HCT116 (cell line): ENCODE results near the gene MSI2. TPM values are rescaled to one million over a fixed set of nuclear protein-coding genes. Genes with fewer than 3 reads are reported as not detected.

Source experiments
- ATAC-seq: fragments of 200-7000 bp; cut with Tn5 transposase; 2 replicates; pipeline ENCODE4 v1.9.1; 2020; ENCODE audit warnings: mild to moderate bottlenecking, moderate library complexity
- BruUV-seq: library from RNA; stranded (reverse); fragments of 400-500 nt; replicated peaks from 2 replicates; lab custom pipeline; 2021; lab: Mats Ljungman, UMichigan
- CTCF ChIA-PET: fragments of 300-600 bp; sonication (Branson Sonifier 250); formaldehyde crosslinking; loops from one replicate; lab custom pipeline; 2021; ENCODE audit warnings: antibody characterized with exemption; lab: Charles Lee
- POLR2A ChIA-PET: fragments of 300-600, 350-600 bp; sonication (Branson Sonifier 250); formaldehyde crosslinking; loops from one replicate; lab custom pipeline; 2021; ENCODE audit warnings: antibody characterized with exemption; lab: Charles Lee
- RAD21 ChIA-PET, 2 experiments: fragments of 300-600 bp; sonication (Branson Sonifier 250); formaldehyde crosslinking; loops; one replicate each; lab custom pipeline; 2023; ENCODE audit warnings: low total read pairs in 2 of 2; ENCODE audit not compliant: uncharacterized antibody in 2 of 2, unreplicated experiment in 2 of 2, low non-redundant PET in 1 of 2; lab: Charles Lee
- DNase-seq: peaks from one replicate; pipeline ENCODE4 v3.0.0-alpha.2; 2010; ENCODE audit warnings: low read depth, low spot score
- H2AFZ ChIP-seq: fragments of 200-600 bp; shearing (Covaris generic), sonication (generic); 2 replicates; pipeline ENCODE4 v1.6.1; 2017; ENCODE audit warnings: low read depth, mixed run types, mixed read lengths, antibody characterized with exemption, low read length; ENCODE audit not compliant: poor library complexity, severe bottlenecking
- H3K27ac ChIP-seq: 2 replicates; pipeline ENCODE4 v1.5.1; 2012; ENCODE audit warnings: low read depth, low read length
- H3K27me3 ChIP-seq: fragments of 200-600 bp; sonication (generic); 2 replicates; pipeline ENCODE4 v1.6.1; 2016; ENCODE audit warnings: mixed run types, low read length, mixed read lengths; ENCODE audit not compliant: insufficient read depth
- H3K36me3 ChIP-seq, 2 experiments: fragments of 200-500 bp in 1 of 2; fragments of 200-600 bp in 1 of 2; sonication (Bioruptor generic) in 1 of 2; sonication (generic) in 1 of 2; 2 replicates each; pipeline versions ENCODE4 v1.5.1 to v1.6.1; 2014 to 2016; ENCODE audit warnings: low read length in 2 of 2, inconsistent platforms in 1 of 2, mixed read lengths in 1 of 2, mixed run types in 1 of 2; ENCODE audit not compliant: insufficient read depth in 2 of 2, control insufficient read depth in 1 of 2
- H3K4me1 ChIP-seq, 2 experiments: fragments of 200-600 bp in 1 of 2; sonication (generic) in 1 of 2; 2 replicates each; pipeline versions ENCODE4 v1.5.1 to v1.6.1; 2012 to 2017; ENCODE audit warnings: low read length in 2 of 2, inconsistent platforms in 1 of 2, mild to moderate bottlenecking in 1 of 2, mixed read lengths in 1 of 2, mixed run types in 1 of 2, moderate library complexity in 1 of 2; ENCODE audit not compliant: insufficient read depth in 2 of 2, control insufficient read depth in 1 of 2
- H3K4me2 ChIP-seq: fragments of 200-600 bp; sonication (generic); 2 replicates; pipeline ENCODE4 v1.6.1; 2017; ENCODE audit warnings: mixed run types, low read length, mixed read lengths
- H3K4me3 ChIP-seq, 2 experiments: fragments of 200-600 bp in 1 of 2; sonication (generic) in 1 of 2; replicated peaks in 1 of 2; 2 replicates each; pipeline ENCODE4 v1.5.1; 2011 to 2016; ENCODE audit warnings: low read length in 2 of 2, control low read depth in 1 of 2, low read depth in 1 of 2, mild to moderate bottlenecking in 1 of 2, mixed read lengths in 1 of 2, mixed run types in 1 of 2
- H3K79me2 ChIP-seq: fragments of 200-600 bp; sonication (generic); 2 replicates; pipeline ENCODE4 v1.6.1; 2017; ENCODE audit warnings: mild to moderate bottlenecking, mixed run types, low read length, moderate library complexity, mixed read lengths; ENCODE audit not compliant: insufficient read depth
- H3K9ac ChIP-seq: fragments of 200-600 bp; sonication (generic); 2 replicates; pipeline ENCODE4 v1.6.1; 2016; ENCODE audit warnings: low read length, mixed read lengths
- H3K9me2 ChIP-seq: fragments of 200-600 bp; sonication (generic), shearing (Covaris generic); 2 replicates; pipeline ENCODE4 v1.6.1; 2017; ENCODE audit warnings: mixed run types, mild to moderate bottlenecking, moderate library complexity; ENCODE audit not compliant: insufficient read depth
- H3K9me3 ChIP-seq, 2 experiments: fragments of 200-500 bp in 1 of 2; fragments of 200-600 bp in 1 of 2; sonication (Bioruptor generic) in 1 of 2; sonication (generic) in 1 of 2; 2 replicates each; pipeline ENCODE4 v1.6.1; 2014 to 2017; ENCODE audit warnings: low read length in 2 of 2, mixed read lengths in 2 of 2, inconsistent platforms in 1 of 2, low read depth in 1 of 2, mild to moderate bottlenecking in 1 of 2, mixed run types in 1 of 2, moderate library complexity in 1 of 2; ENCODE audit not compliant: control insufficient read depth in 1 of 2, insufficient read depth in 1 of 2
- H4K20me1 ChIP-seq: fragments of 200-600 bp; sonication (generic), shearing (Covaris generic); 2 replicates; pipeline ENCODE4 v1.6.1; 2017; ENCODE audit warnings: mixed run types, mild to moderate bottlenecking, moderate library complexity; ENCODE audit not compliant: insufficient read depth
- CEBPB ChIP-seq: IDR thresholded peaks from 2 replicates; pipeline ENCODE4 v1.6.1; 2012; ENCODE audit warnings: low read depth
- EGR1 ChIP-seq: IDR thresholded peaks from 2 replicates; pipeline ENCODE4 v1.6.1; 2012; ENCODE audit warnings: low read depth
- EZH2phosphoT487 ChIP-seq: fragments of 200-600 bp; IDR thresholded peaks from 2 replicates; pipeline ENCODE4 v1.6.1; 2018; ENCODE audit warnings: antibody characterized with exemption, borderline replicate concordance
- FOSL1 ChIP-seq: IDR thresholded peaks from 2 replicates; pipeline ENCODE4 v1.6.1; 2012; ENCODE audit warnings: low read depth
- MAX ChIP-seq: IDR thresholded peaks from 2 replicates; pipeline ENCODE4 v1.6.1; 2012
- RAD21 ChIP-seq: IDR thresholded peaks from 2 replicates; pipeline ENCODE4 v1.6.1; 2012; ENCODE audit warnings: low read depth, mild to moderate bottlenecking
- SIN3A ChIP-seq: IDR thresholded peaks from 2 replicates; pipeline ENCODE4 v1.6.1; 2012; ENCODE audit warnings: low read depth
- SRF ChIP-seq: IDR thresholded peaks from 2 replicates; pipeline ENCODE4 v1.6.1; 2012; ENCODE audit warnings: low read depth
- ZNF274 ChIP-seq: fragments of 200-500 bp; sonication (Bioruptor generic); IDR thresholded peaks from 2 replicates; pipeline ENCODE4 v1.6.1; 2014; ENCODE audit warnings: mild to moderate bottlenecking, low read depth, low read length, inconsistent platforms
- intact Hi-C: fragments of 100-400 bp; cut with micrococcal nuclease; formaldehyde crosslinking; loops from 2 replicates; pipeline ENCODE4 v1.10.0; 2022
- total RNA-seq: library from RNA; stranded (reverse); gene quantifications from one replicate; pipeline ENCODE4 v1.2.1, GENCODE V29; 2021; ENCODE audit not compliant: unreplicated experiment
- TF ChIP-seq, protein P1 (sequence below): IDR thresholded peaks from 2 replicates; pipeline ENCODE4 v1.6.1; 2012; ENCODE audit warnings: low read depth

MSI2 gene
- total RNA-seq, 1 experiment from 2014 or later = 137 TPM

- Histone ChIP-seq H3K9ac (no peak overlapping the region), H4K20me1 (no peaks in the 10 kb centered on the region), H3K4me2 (no peak overlapping the region), H3K27ac (no peak overlapping the region), H3K4me1 (no peaks in the 10 kb centered on the region), H3K9me2 (no peaks in the 10 kb centered on the region), H3K36me3 (no peaks in the 10 kb centered on the region), H3K4me3 (no peak overlapping the region), H3K79me2 (peaks cover 8% of the 10 kb centered on the region; the same call in 1 of the 2 replicates), H3K27me3 (no peaks in the 10 kb centered on the region), H2AFZ (no peak overlapping the region), H3K9me3 (no peaks in the 10 kb centered on the region)
- ChIA-PET CTCF (no interaction called here), RAD21 (no interaction called here), POLR2A (no interaction called here)
- no peak for TF ChIP-seq RAD21
- TF ChIP-seq, protein P1, sequence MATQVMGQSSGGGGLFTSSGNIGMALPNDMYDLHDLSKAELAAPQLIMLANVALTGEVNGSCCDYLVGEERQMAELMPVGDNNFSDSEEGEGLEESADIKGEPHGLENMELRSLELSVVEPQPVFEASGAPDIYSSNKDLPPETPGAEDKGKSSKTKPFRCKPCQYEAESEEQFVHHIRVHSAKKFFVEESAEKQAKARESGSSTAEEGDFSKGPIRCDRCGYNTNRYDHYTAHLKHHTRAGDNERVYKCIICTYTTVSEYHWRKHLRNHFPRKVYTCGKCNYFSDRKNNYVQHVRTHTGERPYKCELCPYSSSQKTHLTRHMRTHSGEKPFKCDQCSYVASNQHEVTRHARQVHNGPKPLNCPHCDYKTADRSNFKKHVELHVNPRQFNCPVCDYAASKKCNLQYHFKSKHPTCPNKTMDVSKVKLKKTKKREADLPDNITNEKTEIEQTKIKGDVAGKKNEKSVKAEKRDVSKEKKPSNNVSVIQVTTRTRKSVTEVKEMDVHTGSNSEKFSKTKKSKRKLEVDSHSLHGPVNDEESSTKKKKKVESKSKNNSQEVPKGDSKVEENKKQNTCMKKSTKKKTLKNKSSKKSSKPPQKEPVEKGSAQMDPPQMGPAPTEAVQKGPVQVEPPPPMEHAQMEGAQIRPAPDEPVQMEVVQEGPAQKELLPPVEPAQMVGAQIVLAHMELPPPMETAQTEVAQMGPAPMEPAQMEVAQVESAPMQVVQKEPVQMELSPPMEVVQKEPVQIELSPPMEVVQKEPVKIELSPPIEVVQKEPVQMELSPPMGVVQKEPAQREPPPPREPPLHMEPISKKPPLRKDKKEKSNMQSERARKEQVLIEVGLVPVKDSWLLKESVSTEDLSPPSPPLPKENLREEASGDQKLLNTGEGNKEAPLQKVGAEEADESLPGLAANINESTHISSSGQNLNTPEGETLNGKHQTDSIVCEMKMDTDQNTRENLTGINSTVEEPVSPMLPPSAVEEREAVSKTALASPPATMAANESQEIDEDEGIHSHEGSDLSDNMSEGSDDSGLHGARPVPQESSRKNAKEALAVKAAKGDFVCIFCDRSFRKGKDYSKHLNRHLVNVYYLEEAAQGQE = no peak
- TF ChIP-seq EZH2phosphoT487 = no peak
- TF ChIP-seq SIN3A = no peak
- TF ChIP-seq FOSL1 = no peak
- TF ChIP-seq MAX = no peak
- no peak for TF ChIP-seq CEBPB
- no peak for TF ChIP-seq ZNF274
- TF ChIP-seq EGR1 = no peak
- TF ChIP-seq SRF = no peak
- DNase-seq (no peak), ATAC-seq (no peak)
- BruUV-seq = no TSS peak
- intact Hi-C loops = no loop called here
Measured at GRCh38 chr17:57341611-57342540, 85.6 kb downstream of the MSI2 start.
